ENCODE results near the gene KCNG4. TPM values are rescaled to one million over a fixed set of nuclear protein-coding genes. Genes with fewer than 3 reads are reported as not detected.

Gene KCNG4
- total and polyA plus RNA-seq, 2 donors (not counting 3 experiments of a cell fraction or from before 2014, with no cell fraction given) = not detected

DNA sequence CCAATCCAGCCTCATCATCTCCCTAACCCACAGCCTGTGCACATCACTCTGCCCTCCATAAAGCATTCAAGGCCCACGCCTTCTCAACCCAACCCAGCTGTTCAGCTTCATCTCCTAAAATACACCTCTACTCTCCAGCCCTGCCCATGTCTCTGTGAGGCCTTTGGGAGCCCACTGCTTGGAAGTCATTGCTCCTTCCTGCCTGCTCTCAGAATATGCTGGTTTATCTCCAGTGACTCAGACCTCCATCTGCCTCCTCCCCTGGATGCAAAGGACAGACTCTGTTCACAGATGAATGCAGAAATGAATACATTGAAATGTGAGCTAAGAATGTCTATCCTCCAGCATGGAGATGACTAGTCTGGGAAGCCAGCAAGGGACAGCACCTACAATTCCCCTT, 19.0 kb downstream of the KCNG4 start:
- TF ChIP-seq JUN (IDR thresholded peaks at IDR 0.05; ENCODE audit: borderline replicate concordance, insufficient read depth, insufficient read length, low read depth) = no peak
- TF ChIP-seq EZH2 (IDR thresholded peaks at IDR 0.05; ENCODE audit: borderline replicate concordance, low read depth, low read length, severe bottlenecking) = no peak
- ChIA-PET CTCF (no interaction called here), POLR2A (no interaction called here)
- intact Hi-C loops (cut with micrococcal nuclease) (no loop called here), dilution Hi-C loops (cut with MboI; ENCODE audit: extremely low pct_ligation_motif_present, low sequenced_read_pairs) (no loop called here)
- H3K36me3 ChIP-seq (ENCODE audit: control insufficient read depth in 2 of 2, extremely low read depth in 1 of 2, insufficient read depth in 2 of 2, low read length in 2 of 2) = no peaks in the 10 kb centered on the region
- no TSS peak for BruUV-seq (replicated peaks)
- no peak for FAIRE-seq
- no peaks in the 10 kb centered on the region for H3K9me3 ChIP-seq (replicated peaks; ENCODE audit: control insufficient read depth, insufficient read depth, low read length)
- H3K4me3 ChIP-seq (replicated peaks in 1 of 3; ENCODE audit: insufficient read depth in 1 of 3, low read depth in 1 of 3, low read length in 3 of 3) = no peak overlapping the region
- H3K4me1 ChIP-seq (ENCODE audit: control insufficient read depth, extremely low read depth, insufficient read depth, low read length) = no peaks in the 10 kb centered on the region
- H3K9me1 ChIP-seq (replicated peaks; ENCODE audit: control insufficient read depth, extremely low read depth, insufficient read depth, low read length) = no peaks in the 10 kb centered on the region
- H3K27me3 ChIP-seq (ENCODE audit: control insufficient read depth in 2 of 2, insufficient read depth in 2 of 2, low read length in 2 of 2) = peaks cover 0 to 4% of the 10 kb centered on the region in 2 experiments
- no peaks in the 10 kb centered on the region for H4K20me1 ChIP-seq (replicated peaks; ENCODE audit: control insufficient read depth, extremely low read depth, insufficient read depth, low read length)
- no peak for DNase-seq (ENCODE audit: low read depth, low spot score)
- H3K9ac ChIP-seq (replicated peaks; ENCODE audit: extremely low read depth, insufficient read depth, low read length) = no peak overlapping the region
- no peak overlapping the region for H2AFZ ChIP-seq (ENCODE audit: low read depth, low read length)
- no peaks in the 10 kb centered on the region for H3K79me2 ChIP-seq (ENCODE audit: control insufficient read depth, insufficient read depth, low read length)
- no peak overlapping the region for H3K27ac ChIP-seq (ENCODE audit: insufficient read depth, low read depth, low read length)
- no peak overlapping the region for H3K4me2 ChIP-seq (ENCODE audit: insufficient read depth, low read length)

GRCh38 chr16:84218956-84219355, 20.9 kb downstream of the KCNG4 start:
- FAIRE-seq = no peak
- dilution Hi-C loops (cut with MboI; ENCODE audit: extremely low pct_ligation_motif_present, low sequenced_read_pairs) = no loop called here

More at GRCh38 chr16:84218956-84219355, 20.9 kb downstream of the KCNG4 start:
- Histone ChIP-seq H3K36me3 (ENCODE audit: control insufficient read depth in 2 of 2, extremely low read depth in 1 of 2, insufficient read depth in 2 of 2, low read length in 2 of 2) (no peaks in the 10 kb centered on the region), H3K79me2 (ENCODE audit: control insufficient read depth, insufficient read depth, low read length) (no peaks in the 10 kb centered on the region), H3K4me2 (ENCODE audit: insufficient read depth, low read length) (no peak overlapping the region), H2AFZ (ENCODE audit: low read depth, low read length) (no peak overlapping the region), H3K9me1 (replicated peaks; ENCODE audit: control insufficient read depth, extremely low read depth, insufficient read depth, low read length) (no peaks in the 10 kb centered on the region), H3K27me3 (ENCODE audit: control insufficient read depth in 2 of 2, insufficient read depth in 2 of 2, low read length in 2 of 2) (peaks cover 5 to 6% of the 10 kb centered on the region in 2 experiments), H3K9me3 (replicated peaks; ENCODE audit: control insufficient read depth, insufficient read depth, low read length) (no peaks in the 10 kb centered on the region), H3K9ac (replicated peaks; ENCODE audit: extremely low read depth, insufficient read depth, low read length) (no peak overlapping the region), H3K4me1 (ENCODE audit: control insufficient read depth, extremely low read depth, insufficient read depth, low read length) (no peaks in the 10 kb centered on the region), H4K20me1 (replicated peaks; ENCODE audit: control insufficient read depth, extremely low read depth, insufficient read depth, low read length) (no peaks in the 10 kb centered on the region), H3K27ac (ENCODE audit: insufficient read depth, low read depth, low read length) (no peak overlapping the region), H3K4me3 (replicated peaks in 1 of 3; ENCODE audit: insufficient read depth in 1 of 3, low read depth in 1 of 3, low read length in 3 of 3) (no peak overlapping the region)
- ChIA-PET CTCF (interaction anchor here (1.5 kb wide), 1 partner anchor 32 kb away, joined by 5 read pairs; the partner anchor contains the start of gene TAF1C), POLR2A (no interaction called here)
- no peak for TF ChIP-seq FOS (IDR thresholded peaks at IDR 0.05; ENCODE audit: borderline replicate concordance, insufficient read depth, low read length)
- no peak for TF ChIP-seq EZH2 (IDR thresholded peaks at IDR 0.05; ENCODE audit: borderline replicate concordance, low read depth, low read length, severe bottlenecking)
- TF ChIP-seq, protein P1, sequence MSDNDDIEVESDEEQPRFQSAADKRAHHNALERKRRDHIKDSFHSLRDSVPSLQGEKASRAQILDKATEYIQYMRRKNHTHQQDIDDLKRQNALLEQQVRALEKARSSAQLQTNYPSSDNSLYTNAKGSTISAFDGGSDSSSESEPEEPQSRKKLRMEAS (IDR thresholded peaks at IDR 0.05; ENCODE audit: insufficient read depth, insufficient read length) = no peak
- TF ChIP-seq JUN (IDR thresholded peaks at IDR 0.05; ENCODE audit: borderline replicate concordance, insufficient read depth, insufficient read length, low read depth) = no peak
- TF ChIP-seq POLR2AphosphoS5 (IDR thresholded peaks at IDR 0.05; ENCODE audit: insufficient read depth, low read depth, low read length) = no peak
- no peak for TF ChIP-seq GATA2 (IDR thresholded peaks at IDR 0.05; ENCODE audit: insufficient read depth, insufficient read length, low read depth, low read length)
- no peak for TF ChIP-seq MYC (IDR thresholded peaks at IDR 0.05; ENCODE audit: low read depth, low read length)
- TF ChIP-seq, protein P2, sequence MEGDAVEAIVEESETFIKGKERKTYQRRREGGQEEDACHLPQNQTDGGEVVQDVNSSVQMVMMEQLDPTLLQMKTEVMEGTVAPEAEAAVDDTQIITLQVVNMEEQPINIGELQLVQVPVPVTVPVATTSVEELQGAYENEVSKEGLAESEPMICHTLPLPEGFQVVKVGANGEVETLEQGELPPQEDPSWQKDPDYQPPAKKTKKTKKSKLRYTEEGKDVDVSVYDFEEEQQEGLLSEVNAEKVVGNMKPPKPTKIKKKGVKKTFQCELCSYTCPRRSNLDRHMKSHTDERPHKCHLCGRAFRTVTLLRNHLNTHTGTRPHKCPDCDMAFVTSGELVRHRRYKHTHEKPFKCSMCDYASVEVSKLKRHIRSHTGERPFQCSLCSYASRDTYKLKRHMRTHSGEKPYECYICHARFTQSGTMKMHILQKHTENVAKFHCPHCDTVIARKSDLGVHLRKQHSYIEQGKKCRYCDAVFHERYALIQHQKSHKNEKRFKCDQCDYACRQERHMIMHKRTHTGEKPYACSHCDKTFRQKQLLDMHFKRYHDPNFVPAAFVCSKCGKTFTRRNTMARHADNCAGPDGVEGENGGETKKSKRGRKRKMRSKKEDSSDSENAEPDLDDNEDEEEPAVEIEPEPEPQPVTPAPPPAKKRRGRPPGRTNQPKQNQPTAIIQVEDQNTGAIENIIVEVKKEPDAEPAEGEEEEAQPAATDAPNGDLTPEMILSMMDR (IDR thresholded peaks at IDR 0.05; ENCODE audit: extremely low read depth in 1 of 2, insufficient read depth in 1 of 2, low read depth in 1 of 2, low read length in 2 of 2) = no peak
- TF ChIP-seq POLR2A (IDR thresholded peaks at IDR 0.05; ENCODE audit: low read depth, low read length) = no peak
- intact Hi-C loops (cut with micrococcal nuclease) = no loop called here
- DNase-seq (ENCODE audit: low read depth, low spot score) = no peak
- BruUV-seq (replicated peaks) = no TSS peak
